ENCODE data around the gene TM7SF2.
A peak's percentile ranks its signal among the peaks of the same experiment; 100 is the strongest.

The TM7SF2 gene

GRCh38 chr11:65129649-65130441 lies 18.2 kb downstream of the TM7SF2 start:
- Histone ChIP-seq H3F3A (ENCODE audit: insufficient read depth, low read length) (peaks cover 69% of the 10 kb centered on the region), H3K79me2 (ENCODE audit: low read length) (peaks cover 74% of the 10 kb centered on the region), H3K4me2 (ENCODE audit: low read depth, low read length) (no peak overlapping the region)

GRCh38 chr11:65130631-65131416 lies 19.2 kb downstream of the TM7SF2 start:
- no peak overlapping the region for H3K4me3 ChIP-seq (ENCODE audit: low read length)
- H3K9me3 ChIP-seq (replicated peaks; ENCODE audit: insufficient read depth, low read length) = no peaks in the 10 kb centered on the region
- H4K20me1 ChIP-seq (ENCODE audit: insufficient read depth, low read length) = no peaks in the 10 kb centered on the region
- no peak overlapping the region for H2AFZ ChIP-seq (ENCODE audit: low read length)
- peaks cover 65% of the 10 kb centered on the region for H3F3A ChIP-seq (ENCODE audit: insufficient read depth, low read length)
- peaks cover 72% of the 10 kb centered on the region for H3K79me2 ChIP-seq (ENCODE audit: low read length)
- no peak overlapping the region for H3K27ac ChIP-seq (ENCODE audit: low read length)
- TF ChIP-seq CTCF (IDR thresholded peaks at IDR 0.05; ENCODE audit: low read length) (no peak), EZH2phosphoT487 (IDR thresholded peaks at IDR 0.05; ENCODE audit: low read length) (no peak), EZH2 (optimal IDR thresholded peaks at IDR 0.05; ENCODE audit: low read depth, low read length) (no peak)
- no peaks in the 10 kb centered on the region for H3K27me3 ChIP-seq (replicated peaks; ENCODE audit: insufficient read depth, low read length)
- no peak overlapping the region for H3K4me2 ChIP-seq (ENCODE audit: low read depth, low read length)
- H3K4me1 ChIP-seq (ENCODE audit: low read length) = peaks cover 15% of the 10 kb centered on the region
- no peaks in the 10 kb centered on the region for H3K9me2 ChIP-seq (replicated peaks; ENCODE audit: insufficient read depth, low read length)
- no peak for DNase-seq
- no peak overlapping the region for H3K9ac ChIP-seq (ENCODE audit: low read length)
- H3K36me3 ChIP-seq (replicated peaks; ENCODE audit: insufficient read depth, low read length) = peaks cover 19% of the 10 kb centered on the region

More at GRCh38 chr11:65129649-65130441, 18.2 kb downstream of the TM7SF2 start:
- Histone ChIP-seq H3K4me1 (ENCODE audit: low read length) (peaks cover 15% of the 10 kb centered on the region), H3K36me3 (replicated peaks; ENCODE audit: insufficient read depth, low read length) (peaks cover 19% of the 10 kb centered on the region), H4K20me1 (ENCODE audit: insufficient read depth, low read length) (no peaks in the 10 kb centered on the region), H2AFZ (ENCODE audit: low read length) (no peak overlapping the region), H3K9ac (ENCODE audit: low read length) (no peak overlapping the region), H3K9me3 (replicated peaks; ENCODE audit: insufficient read depth, low read length) (no peaks in the 10 kb centered on the region), H3K4me3 (ENCODE audit: low read length) (no peak overlapping the region), H3K27ac (ENCODE audit: low read length) (no peak overlapping the region), H3K9me2 (replicated peaks; ENCODE audit: insufficient read depth, low read length) (no peaks in the 10 kb centered on the region), H3K27me3 (replicated peaks; ENCODE audit: insufficient read depth, low read length) (no peaks in the 10 kb centered on the region)
- no peak for DNase-seq
- TF ChIP-seq EZH2phosphoT487 (IDR thresholded peaks at IDR 0.05; ENCODE audit: low read length) (no peak), CTCF (IDR thresholded peaks at IDR 0.05; ENCODE audit: low read length) (no peak), EZH2 (optimal IDR thresholded peaks at IDR 0.05; ENCODE audit: low read depth, low read length) (no peak)

- Histone ChIP-seq H3K4me1 (ENCODE audit: low read length) (peaks cover 15% of the 10 kb centered on the region), H3K79me2 (ENCODE audit: low read length) (peaks cover 70% of the 10 kb centered on the region), H3K27me3 (replicated peaks; ENCODE audit: insufficient read depth, low read length) (no peaks in the 10 kb centered on the region), H2AFZ (ENCODE audit: low read length) (no peak overlapping the region), H3K4me3 (ENCODE audit: low read length) (no peak overlapping the region; the same call in 1 of the 2 replicates), H3F3A (ENCODE audit: insufficient read depth, low read length) (peaks cover 63% of the 10 kb centered on the region), H3K36me3 (replicated peaks; ENCODE audit: insufficient read depth, low read length) (peaks cover 19% of the 10 kb centered on the region), H4K20me1 (ENCODE audit: insufficient read depth, low read length) (no peaks in the 10 kb centered on the region), H3K27ac (ENCODE audit: low read length) (peak overlapping the region; percentile 97; the same call in 1 of the 2 replicates), H3K9me2 (replicated peaks; ENCODE audit: insufficient read depth, low read length) (no peaks in the 10 kb centered on the region), H3K9me3 (replicated peaks; ENCODE audit: insufficient read depth, low read length) (no peaks in the 10 kb centered on the region), H3K9ac (ENCODE audit: low read length) (peak overlapping the region; percentile 99; the same call in 1 of the 2 replicates), H3K4me2 (ENCODE audit: low read depth, low read length) (peak overlapping the region; percentile 90; the same call in 1 of the 2 replicates)
- TF ChIP-seq EZH2phosphoT487 (IDR thresholded peaks at IDR 0.05; ENCODE audit: low read length) (no peak), CTCF (IDR thresholded peaks at IDR 0.05; ENCODE audit: low read length) (no peak), EZH2 (optimal IDR thresholded peaks at IDR 0.05; ENCODE audit: low read depth, low read length) (no peak)
- no peak for DNase-seq
These were observed 19.7 kb downstream of the TM7SF2 start for GRCh38 chr11:65131417-65131776.

Measured in MM.1S (cell line).